ENCODE results near the gene ORMDL1.
"Not testable (repeated sequence)": the region's sequence is repeated elsewhere in the genome, so short reads cannot be mapped to it uniquely, and the experiment has no call there.

Gene ORMDL1

DNA sequence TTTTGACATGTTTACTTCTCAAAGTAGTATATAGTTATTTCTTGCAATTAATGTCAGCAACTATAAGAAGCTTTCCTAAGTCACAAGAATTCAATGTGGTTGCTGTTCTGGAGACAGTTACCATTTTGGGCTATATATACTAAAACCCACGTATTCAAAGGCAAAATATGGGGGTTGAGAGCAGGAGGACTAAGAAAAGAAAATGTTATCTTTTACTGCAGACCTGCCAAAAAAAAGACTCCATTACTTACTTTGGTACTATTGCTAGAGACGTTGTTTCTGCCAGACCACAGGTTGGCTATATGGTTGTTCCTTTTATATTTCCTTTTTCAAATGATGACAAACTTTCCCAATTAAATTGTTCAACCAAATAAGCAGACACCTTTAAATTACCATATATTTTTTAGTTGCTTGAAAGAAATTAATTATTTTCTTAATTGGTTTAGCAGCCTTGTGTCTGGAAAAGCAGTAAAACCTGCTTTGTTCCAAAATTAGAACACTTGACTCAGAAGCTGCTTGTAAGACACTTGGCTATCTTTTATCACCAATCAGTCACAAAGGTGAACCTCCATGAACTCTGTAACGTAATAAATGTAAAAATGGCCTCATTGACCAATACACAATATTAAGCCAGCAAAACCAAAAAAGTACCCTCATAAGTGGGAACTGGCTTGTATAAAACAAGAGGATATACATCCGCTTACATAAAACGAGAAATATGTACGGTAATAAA, 13.4 kb downstream of the ORMDL1 start:
- no peak for DNase-seq

DNA sequence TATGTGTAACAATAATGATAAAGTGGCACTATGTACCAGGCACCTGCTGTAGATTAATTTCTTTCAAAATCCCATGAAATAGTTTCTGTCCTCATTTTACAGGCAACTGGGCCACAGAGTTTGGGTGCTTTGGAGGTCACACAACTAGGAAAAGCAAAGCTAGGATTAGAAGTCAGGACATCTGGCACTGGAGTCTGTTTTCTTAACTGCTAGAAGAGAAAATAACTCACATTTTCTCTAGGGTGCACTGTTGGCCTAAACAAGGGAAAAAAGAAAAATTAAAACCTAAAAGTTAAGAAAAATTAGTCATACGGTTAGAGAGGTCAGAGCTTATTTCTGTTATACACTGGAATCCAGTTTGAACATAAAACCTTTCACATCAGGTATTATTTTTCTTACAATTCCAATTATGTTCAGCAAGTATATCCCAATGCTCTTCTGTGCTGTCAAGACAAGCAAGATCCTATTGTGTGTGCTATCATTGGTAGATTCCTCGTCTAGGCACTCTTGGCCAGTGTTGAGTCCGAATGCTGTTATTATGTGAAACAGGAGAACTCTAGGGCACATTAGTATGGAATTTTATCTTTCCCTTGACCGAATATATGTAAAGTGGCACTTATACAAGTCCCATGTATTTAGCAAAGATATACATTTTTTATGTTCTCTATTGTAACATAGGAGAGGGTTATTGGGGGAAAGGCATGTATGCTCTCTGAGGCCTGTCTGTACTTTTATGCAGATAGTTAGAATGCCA, 20.1 kb downstream of the ORMDL1 start:
- DNase-seq = no peak

DNA sequence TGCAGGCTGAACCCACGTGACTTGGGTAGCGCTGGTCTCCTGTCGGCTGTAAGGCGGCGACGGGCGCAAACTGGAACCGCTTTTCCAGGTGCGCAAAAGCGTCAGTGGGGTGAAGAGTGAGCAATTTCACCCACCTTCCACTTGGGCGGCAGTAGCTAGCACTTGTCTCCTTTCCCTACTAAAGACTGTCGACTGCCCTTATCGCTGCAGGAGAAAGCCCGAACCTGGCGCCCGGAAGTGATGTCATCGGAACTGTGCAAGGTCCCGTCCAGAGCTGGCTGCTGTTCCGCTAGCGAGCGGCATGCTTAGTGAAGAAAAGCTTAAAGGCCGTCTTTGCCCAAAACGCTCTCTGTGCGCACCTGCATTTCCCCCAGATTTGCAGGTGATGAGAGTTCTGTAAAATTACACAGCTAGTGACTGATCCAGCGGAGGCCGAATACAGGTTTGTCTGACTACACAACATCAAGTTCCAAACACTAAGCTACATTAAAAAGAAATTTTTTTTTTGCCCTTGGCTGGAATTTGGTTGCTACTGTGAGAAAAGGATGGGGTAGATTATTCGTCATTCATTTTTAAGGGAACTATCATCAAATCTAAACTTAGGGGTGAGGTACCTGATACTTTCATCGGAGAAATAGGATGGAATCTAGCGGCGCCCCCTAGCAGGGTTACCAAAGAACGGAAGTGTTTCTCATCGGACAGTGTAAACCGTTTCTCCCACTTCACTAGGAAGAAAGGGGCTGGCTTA, 21.4 kb downstream of the ORMDL1 start, which contains the start of gene OSGEPL1:
TSS of gene OSGEPL1 (minus strand) at position 242 of the 748 bp plus-strand sequence. CDS start 1,152 bp downstream, outside the sequence.
- DNase-seq = peak; percentile 88

DNA sequence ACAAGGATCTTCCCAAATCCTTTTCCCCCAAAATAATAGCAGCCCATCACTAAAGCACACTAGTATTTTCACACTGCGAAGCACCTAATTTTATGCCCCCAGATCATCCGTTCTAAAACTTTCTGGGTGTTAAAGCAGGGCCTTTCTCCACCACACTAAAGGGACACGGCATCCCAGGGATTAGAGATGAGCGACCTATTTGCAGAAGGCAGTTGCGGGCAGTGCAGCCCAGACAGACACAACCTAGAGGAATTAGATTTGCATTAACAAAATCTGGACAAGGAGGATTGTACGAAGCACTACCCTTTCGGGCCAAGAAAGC, 21.9 kb downstream of the ORMDL1 start:
- no peak for DNase-seq

- not testable (repeated sequence) for DNase-seq
Observed at GRCh38 chr2:189760154-189760553, 24.0 kb downstream of the ORMDL1 start.

DNA sequence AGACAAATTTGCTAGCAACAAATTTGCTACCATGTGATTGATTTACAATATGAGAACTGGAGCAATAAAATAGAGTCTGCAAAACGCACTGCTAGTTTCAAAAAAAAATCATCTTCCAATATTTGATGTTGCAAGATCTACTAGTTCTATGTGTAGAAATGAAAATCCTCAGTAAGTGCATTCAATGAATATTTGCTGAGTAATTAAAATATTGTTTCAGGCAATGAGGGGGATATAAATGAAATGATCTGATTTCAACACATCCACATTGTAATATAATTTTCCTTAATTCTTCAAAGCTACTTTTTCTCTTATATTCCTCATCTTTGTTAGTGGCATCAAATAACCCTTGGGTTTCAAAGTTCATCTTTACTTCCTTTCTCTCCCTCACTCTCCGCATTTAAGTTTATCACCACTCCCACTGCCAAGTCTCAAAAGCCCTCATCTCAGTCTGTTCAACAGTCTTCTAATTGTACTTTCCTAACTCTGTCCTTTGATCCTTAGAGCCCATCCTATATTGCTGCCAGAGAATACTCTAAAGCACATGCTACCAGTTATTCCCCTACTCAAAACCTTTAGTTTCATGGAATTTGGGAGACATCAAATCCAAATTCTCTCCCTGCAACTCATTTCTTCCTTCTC, 27.7 kb downstream of the ORMDL1 start:
- no peak for DNase-seq

DNA sequence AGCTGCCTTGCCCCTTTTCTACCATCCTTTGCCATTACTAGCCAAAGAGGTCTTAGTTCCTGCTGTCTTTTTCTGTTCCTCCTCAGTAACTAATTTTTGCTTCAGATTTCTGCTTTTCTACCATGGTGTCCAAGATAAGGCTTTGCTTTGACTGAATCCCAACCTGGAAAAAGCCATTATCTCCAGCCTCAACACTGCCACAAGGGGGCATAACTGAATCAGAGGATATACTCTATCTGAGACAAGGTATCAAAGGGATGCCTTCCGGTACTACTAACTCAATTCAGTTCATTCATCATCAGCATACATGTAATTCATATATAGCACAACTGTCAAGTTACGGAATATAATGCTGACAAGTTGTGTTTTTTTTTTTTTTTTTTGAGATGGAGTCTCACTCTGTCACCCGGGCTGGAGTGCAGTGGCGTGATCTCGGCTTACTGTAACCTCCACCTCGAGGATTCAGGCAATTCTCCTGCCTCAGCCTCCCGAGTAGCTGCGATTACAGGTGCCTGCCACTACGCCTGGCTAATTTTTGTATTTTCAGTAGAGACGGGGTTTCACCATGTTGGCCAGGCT, 33.0 kb downstream of the ORMDL1 start:
- DNase-seq = no peak

- DNase-seq = no peak
Observed at GRCh38 chr2:189729430-189729829, 54.7 kb downstream of the ORMDL1 start.

GRCh38 chr2:189726849-189727248, 57.3 kb downstream of the ORMDL1 start:
- no peak for DNase-seq

DNA sequence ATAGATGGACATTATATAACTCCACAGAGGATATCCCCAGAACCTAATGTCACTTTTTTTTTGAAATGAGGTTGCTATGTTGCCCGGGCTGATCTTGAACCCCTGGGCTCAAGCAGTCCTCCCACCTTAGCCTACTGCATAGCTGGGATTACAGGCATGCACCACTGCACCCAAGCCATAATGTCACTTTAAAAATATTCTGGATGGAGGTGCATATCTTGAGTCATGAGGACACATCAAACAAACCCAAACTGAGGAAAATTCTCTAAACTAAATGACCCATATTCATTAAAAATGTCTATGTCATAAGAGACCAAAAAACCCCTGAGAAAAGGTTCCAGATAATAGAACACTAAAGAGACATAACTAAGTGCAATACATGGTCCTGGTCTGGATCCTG, 57.9 kb downstream of the ORMDL1 start:
- DNase-seq = no peak

DNA sequence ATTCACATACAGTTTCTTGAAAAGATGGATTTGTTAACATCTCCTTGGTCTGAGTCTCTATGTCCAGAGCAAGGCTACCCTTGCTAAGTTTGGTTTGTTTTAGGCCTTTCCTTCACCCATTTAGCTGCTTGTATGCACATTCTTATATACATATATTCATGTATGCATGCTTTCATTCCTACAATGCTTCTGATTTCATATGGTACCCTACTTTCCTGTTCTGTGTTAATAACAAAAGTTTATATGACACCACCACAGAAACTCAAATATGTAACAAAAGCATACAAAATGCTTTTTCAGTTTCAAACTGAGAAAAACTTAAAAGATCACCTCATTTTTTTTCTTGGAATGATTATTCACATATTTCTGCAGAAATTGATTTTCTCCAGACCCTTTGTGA, 60.9 kb downstream of the ORMDL1 start:
- no peak for DNase-seq
